Calu3 (cell line): ENCODE results near the gene G6PC1. TPM values are rescaled to one million over a fixed set of nuclear protein-coding genes. Genes with fewer than 3 reads are reported as not detected.

Source experiments
- BruUV-seq: library from RNA; stranded (reverse); fragments of 400-500 nt; replicated peaks from 2 replicates; lab custom pipeline; 2021; lab: Mats Ljungman, UMichigan
- CTCF ChIA-PET: fragments of 300-600 bp; sonication (Branson Sonifier 250); formaldehyde crosslinking; loops from one replicate; lab custom pipeline; 2022; ENCODE audit warnings: antibody characterized with exemption; lab: Charles Lee
- DNase-seq: peaks from one replicate; pipeline ENCODE4 v3.0.0; 2022
- H3K27ac Mint-ChIP-seq: one replicate; pipeline ENCODE4 v1.8.0; 2022; ENCODE audit warnings: mixed read lengths; ENCODE audit not compliant: unreplicated experiment
- H3K27me3 Mint-ChIP-seq: one replicate; pipeline ENCODE4 v1.8.0; 2022; ENCODE audit warnings: mixed read lengths; ENCODE audit not compliant: unreplicated experiment
- H3K36me3 Mint-ChIP-seq: one replicate; pipeline ENCODE4 v1.8.0; 2022; ENCODE audit warnings: mild to moderate bottlenecking, moderate library complexity, mixed read lengths; ENCODE audit not compliant: insufficient read depth, unreplicated experiment
- H3K4me1 Mint-ChIP-seq: one replicate; pipeline ENCODE4 v1.8.0; 2022; ENCODE audit warnings: mild to moderate bottlenecking, low read depth, mixed read lengths; ENCODE audit not compliant: unreplicated experiment
- H3K4me3 Mint-ChIP-seq: one replicate; pipeline ENCODE4 v1.8.0; 2022; ENCODE audit warnings: mild to moderate bottlenecking, low read depth, moderate library complexity, mixed read lengths; ENCODE audit not compliant: unreplicated experiment
- H3K9me3 Mint-ChIP-seq: one replicate; pipeline ENCODE4 v1.8.0; 2022; ENCODE audit warnings: low read depth, mixed read lengths; ENCODE audit not compliant: unreplicated experiment
- intact Hi-C: fragments of 100-400 bp; cut with micrococcal nuclease; formaldehyde crosslinking; loops from one replicate; pipeline ENCODE4 v1.10.0; 2022; ENCODE audit not compliant: unreplicated experiment
- total RNA-seq: library from RNA; stranded (reverse); gene quantifications from 2 replicates; pipeline ENCODE4 v1.2.3, GENCODE V29; 2022
- TF ChIP-seq, protein P1 (sequence below): fragments of 200-600 bp; IDR thresholded peaks from one replicate; pipeline ENCODE4 v1.8.0; 2022; ENCODE audit warnings: antibody characterized with exemption; ENCODE audit not compliant: unreplicated experiment

Gene G6PC1
- total RNA-seq, 1 experiment from 2014 or later, result not detected

DNA sequence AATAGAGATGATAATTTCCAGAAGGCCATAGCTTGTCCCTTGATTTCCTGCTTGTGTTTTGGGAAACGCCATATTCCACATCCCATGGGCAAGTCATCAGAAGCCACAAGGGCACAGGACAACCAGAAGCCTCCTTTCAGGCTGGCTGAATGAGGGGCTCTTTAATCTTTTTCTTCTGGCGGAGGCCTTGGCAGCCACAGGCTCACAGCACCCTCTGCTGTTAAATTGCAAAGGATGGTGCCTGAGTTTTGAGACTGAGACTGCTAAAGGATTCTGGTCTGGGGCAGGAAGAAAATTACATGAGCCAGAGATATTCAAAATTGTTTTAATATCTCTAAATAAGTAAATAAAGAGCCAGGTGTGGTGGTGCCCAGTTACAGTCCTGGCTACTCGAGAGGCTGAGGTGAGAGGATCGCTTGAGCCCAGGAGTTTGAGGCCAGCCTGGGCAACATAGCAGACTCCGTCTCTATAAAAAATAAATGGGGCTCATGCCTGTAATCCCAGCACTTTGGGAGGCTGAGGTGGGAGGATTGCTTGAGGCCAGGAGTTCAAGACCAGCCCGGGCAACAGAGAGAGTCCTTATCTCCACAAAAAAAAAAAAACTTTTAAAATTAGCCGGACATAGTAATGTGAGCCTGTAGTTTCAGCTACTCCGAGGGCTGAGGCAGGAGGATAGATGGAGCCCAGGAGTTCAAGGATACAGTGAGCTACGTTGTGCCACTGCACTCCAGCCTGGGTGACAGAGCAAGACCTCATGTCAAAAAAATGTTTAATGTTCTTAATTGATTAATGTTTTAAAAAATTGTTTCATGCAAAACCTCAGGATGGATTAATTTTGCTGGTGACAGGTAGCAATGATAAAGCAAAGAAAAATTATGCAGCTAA lies 37.4 kb downstream of the G6PC1 start:
- H3K27ac Mint-ChIP-seq, result no peak overlapping the region
- H3K36me3 Mint-ChIP-seq, result no peaks in the 10 kb centered on the region
- TF ChIP-seq, protein P1, sequence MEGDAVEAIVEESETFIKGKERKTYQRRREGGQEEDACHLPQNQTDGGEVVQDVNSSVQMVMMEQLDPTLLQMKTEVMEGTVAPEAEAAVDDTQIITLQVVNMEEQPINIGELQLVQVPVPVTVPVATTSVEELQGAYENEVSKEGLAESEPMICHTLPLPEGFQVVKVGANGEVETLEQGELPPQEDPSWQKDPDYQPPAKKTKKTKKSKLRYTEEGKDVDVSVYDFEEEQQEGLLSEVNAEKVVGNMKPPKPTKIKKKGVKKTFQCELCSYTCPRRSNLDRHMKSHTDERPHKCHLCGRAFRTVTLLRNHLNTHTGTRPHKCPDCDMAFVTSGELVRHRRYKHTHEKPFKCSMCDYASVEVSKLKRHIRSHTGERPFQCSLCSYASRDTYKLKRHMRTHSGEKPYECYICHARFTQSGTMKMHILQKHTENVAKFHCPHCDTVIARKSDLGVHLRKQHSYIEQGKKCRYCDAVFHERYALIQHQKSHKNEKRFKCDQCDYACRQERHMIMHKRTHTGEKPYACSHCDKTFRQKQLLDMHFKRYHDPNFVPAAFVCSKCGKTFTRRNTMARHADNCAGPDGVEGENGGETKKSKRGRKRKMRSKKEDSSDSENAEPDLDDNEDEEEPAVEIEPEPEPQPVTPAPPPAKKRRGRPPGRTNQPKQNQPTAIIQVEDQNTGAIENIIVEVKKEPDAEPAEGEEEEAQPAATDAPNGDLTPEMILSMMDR, result peak; percentile 80
- no peak overlapping the region for H3K4me3 Mint-ChIP-seq
- peaks cover 45% of the 10 kb centered on the region for H3K27me3 Mint-ChIP-seq
- no peaks in the 10 kb centered on the region for H3K9me3 Mint-ChIP-seq
- peak; percentile 69 for DNase-seq
- CTCF ChIA-PET, result interaction anchor here (0.6 to 1.5 kb wide), 5 partner anchors 22 to 216 kb away, joined by 3 to 5 read pairs (median 3); no protein-coding TSS in a partner anchor
- BruUV-seq, result no TSS peak
- no peaks in the 10 kb centered on the region for H3K4me1 Mint-ChIP-seq
- intact Hi-C loops, result loop anchor here (1.0 to 2.0 kb wide), 2 partner anchors 95 to 217 kb away; no protein-coding TSS in a partner anchor

DNA sequence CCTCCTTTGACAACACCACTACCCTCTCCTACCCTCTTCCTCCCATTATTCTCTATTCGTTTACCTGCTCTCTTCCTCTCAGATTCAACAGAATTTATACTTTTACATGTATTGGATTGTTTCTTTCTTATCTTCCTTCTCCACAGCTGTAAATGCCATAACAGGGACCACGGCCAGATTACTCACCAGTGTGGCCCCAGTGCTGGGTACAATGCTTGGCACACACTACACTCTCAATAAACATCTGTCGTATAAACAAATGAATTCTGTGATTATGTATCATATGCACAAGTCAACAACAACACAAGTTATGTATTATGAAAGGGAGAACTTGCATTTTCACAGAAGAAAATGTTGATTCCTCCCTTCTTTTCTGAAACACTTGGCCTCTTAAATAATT lies 43.6 kb downstream of the G6PC1 start:
- Mint-ChIP-seq H3K36me3 (peaks cover 18% of the 10 kb centered on the region), H3K4me1 (no peaks in the 10 kb centered on the region), H3K27me3 (peaks cover 5% of the 10 kb centered on the region), H3K27ac (no peak overlapping the region), H3K9me3 (no peaks in the 10 kb centered on the region), H3K4me3 (no peak overlapping the region)
- no TSS peak for BruUV-seq
- intact Hi-C loops, result no loop called here
- TF ChIP-seq, protein P1, result no peak
- CTCF ChIA-PET, result interaction anchor here (0.5 to 0.7 kb wide), 2 partner anchors 12 to 762 kb away, joined by 3 to 6 read pairs; no protein-coding TSS in a partner anchor
- no peak for DNase-seq

DNA sequence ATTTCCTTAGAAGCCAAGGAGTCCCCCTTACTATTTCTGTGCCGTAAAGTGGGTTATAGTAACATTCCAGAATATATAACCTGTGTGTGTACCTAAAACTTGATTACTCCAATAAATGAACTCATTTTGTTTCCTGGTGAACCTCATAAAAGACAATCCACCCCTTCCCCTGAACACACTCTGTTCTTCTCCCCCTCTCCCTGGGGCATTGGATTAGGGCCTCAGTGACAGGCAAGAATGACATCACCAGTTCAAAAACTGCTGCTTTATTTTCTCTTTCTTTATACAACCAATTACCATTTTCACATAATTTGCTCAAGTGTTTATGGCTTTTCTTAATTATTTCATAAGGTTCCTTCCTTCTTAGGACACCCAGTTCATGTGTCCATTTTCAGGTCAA lies 46.2 kb downstream of the G6PC1 start:
- H3K36me3 Mint-ChIP-seq, result peaks cover 38% of the 10 kb centered on the region
- BruUV-seq, result no TSS peak
- H3K9me3 Mint-ChIP-seq, result no peaks in the 10 kb centered on the region
- no peaks in the 10 kb centered on the region for H3K27me3 Mint-ChIP-seq
- TF ChIP-seq, protein P1, result no peak
- H3K27ac Mint-ChIP-seq, result no peak overlapping the region
- H3K4me1 Mint-ChIP-seq, result no peaks in the 10 kb centered on the region
- DNase-seq, result no peak
- intact Hi-C loops, result no loop called here
- H3K4me3 Mint-ChIP-seq, result no peak overlapping the region
- CTCF ChIA-PET, result interaction anchor here (0.6 kb wide), 1 partner anchor 41 kb away, joined by 6 read pairs; no protein-coding TSS in a partner anchor

DNA sequence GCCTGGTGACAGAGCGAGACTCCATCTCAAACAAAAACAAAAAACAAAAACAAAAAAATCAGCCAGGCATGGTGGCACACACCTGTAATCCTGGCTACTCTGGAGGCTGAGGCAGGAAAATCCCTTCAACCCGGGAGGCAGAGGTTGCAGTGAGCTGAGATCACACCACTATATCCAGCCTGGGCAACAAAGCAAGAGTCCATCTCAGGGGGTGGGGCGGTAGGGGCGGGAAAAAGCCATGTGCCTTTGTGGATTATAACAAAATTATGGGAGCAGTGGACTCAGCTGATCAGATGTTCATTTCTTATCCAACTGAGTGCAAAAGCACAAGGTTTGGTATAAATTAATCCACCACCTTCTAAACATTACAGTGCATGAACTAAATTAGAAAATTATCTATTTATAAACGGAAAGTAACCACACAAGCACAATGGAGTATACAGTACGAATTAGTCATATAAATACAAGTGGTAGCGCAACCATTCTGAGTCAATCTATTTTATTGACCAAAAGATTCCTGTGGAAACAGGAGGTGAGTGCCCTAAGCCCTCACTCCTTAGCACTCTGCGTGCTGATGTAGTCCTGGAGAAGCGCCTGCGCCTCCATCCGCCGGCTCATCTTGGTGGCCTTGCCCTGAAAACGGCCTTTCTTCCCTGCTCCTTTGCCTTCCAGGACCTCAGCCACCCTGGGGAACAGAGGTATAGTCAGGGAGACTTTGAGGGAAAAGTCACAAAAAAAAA lies 49.6 kb downstream of the G6PC1 start:
- H3K27ac Mint-ChIP-seq, result no peak overlapping the region
- no peaks in the 10 kb centered on the region for H3K9me3 Mint-ChIP-seq
- peaks cover 65% of the 10 kb centered on the region for H3K36me3 Mint-ChIP-seq
- no peak overlapping the region for H3K4me3 Mint-ChIP-seq
- no peaks in the 10 kb centered on the region for H3K4me1 Mint-ChIP-seq
- H3K27me3 Mint-ChIP-seq, result no peaks in the 10 kb centered on the region
- no peak for DNase-seq
- CTCF ChIA-PET, result interaction anchor here (0.7 kb wide), 1 partner anchor 71 kb away, joined by 7 read pairs; no protein-coding TSS in a partner anchor
- BruUV-seq, result no TSS peak
- TF ChIP-seq, protein P1, result no peak
- intact Hi-C loops, result no loop called here
